BLaER1 treated with 17β-estradiol and CSF1 and Interleukin-3, amounts not matched to agents 10 nM and 100 nM (cell line): ENCODE measurements around the gene SLC17A3.

Experiments
- H3K27ac ChIP-seq, 11 experiments: shearing (Covaris generic); formaldehyde crosslinking; 2 replicates each; pipeline ENCODE4 v1.8.1; 2022
- H3K27me3 ChIP-seq, 11 experiments: shearing (Covaris generic); formaldehyde crosslinking; 2 replicates each; pipeline ENCODE4 v1.8.1; 2022
- H3K36me3 ChIP-seq, 11 experiments: shearing (Covaris generic); formaldehyde crosslinking; 2 replicates each; pipeline ENCODE4 v1.8.1; 2022
- H3K4me1 ChIP-seq, 10 experiments: shearing (Covaris generic); formaldehyde crosslinking; 2 replicates each; pipeline ENCODE4 v1.8.1; 2022
- H3K4me2 ChIP-seq, 11 experiments: shearing (Covaris generic); formaldehyde crosslinking; 2 replicates each; pipeline ENCODE4 v1.8.1; 2022
- H3K4me3 ChIP-seq, 10 experiments: shearing (Covaris generic); formaldehyde crosslinking; 2 replicates each; pipeline ENCODE4 v1.8.1; 2022
- H3K9ac ChIP-seq, 11 experiments: shearing (Covaris generic); formaldehyde crosslinking; 2 replicates each; pipeline ENCODE4 v1.8.1; 2022
- H3K9me3 ChIP-seq, 11 experiments: shearing (Covaris generic); formaldehyde crosslinking; replicated peaks in 1 of 11; 2 replicates each; pipeline ENCODE4 v1.8.1; 2022
- H4K20me1 ChIP-seq, 11 experiments: shearing (Covaris generic); formaldehyde crosslinking; 2 replicates each; pipeline ENCODE4 v1.8.1; 2022
- Cebpa-rat ChIP-seq, 11 experiments: shearing (Covaris generic); IDR thresholded peaks; 2 replicates each; pipeline ENCODE4 v1.8.1; 2022

The SLC17A3 gene

GRCh38 chr6:25893778-25894177 lies 19.7 kb upstream of the SLC17A3 start:
- no peaks in the 10 kb centered on the region; a peak in 1 of 22 replicates for H3K9me3 ChIP-seq
- no peak overlapping the region for H3K4me3 ChIP-seq
- no peaks in the 10 kb centered on the region for H3K36me3 ChIP-seq
- no peaks in the 10 kb centered on the region for H3K27me3 ChIP-seq
- no peak for TF ChIP-seq Cebpa-rat (IDR thresholded peaks at IDR 0.05)
- no peak overlapping the region for H3K9ac ChIP-seq
- H3K4me1 ChIP-seq = no peaks in the 10 kb centered on the region
- no peak overlapping the region for H3K27ac ChIP-seq
- no peak overlapping the region for H3K4me2 ChIP-seq
- H4K20me1 ChIP-seq = no peaks in the 10 kb centered on the region

GRCh38 chr6:25892877-25893276 lies 18.8 kb upstream of the SLC17A3 start:
- H3K9me3 ChIP-seq = no peaks in the 10 kb centered on the region; a peak in 1 of 22 replicates

GRCh38 chr6:25889877-25890853 lies 16.1 kb upstream of the SLC17A3 start:
- Histone ChIP-seq H3K9me3 (peaks cover 0 to 5% (median 0%) of the 10 kb centered on the region in 11 experiments; a peak in 2 of 22 replicates), H3K27ac (no peak overlapping the region), H3K4me1 (no peaks in the 10 kb centered on the region), H3K4me2 (no peak overlapping the region), H3K9ac (no peak overlapping the region), H3K27me3 (no peaks in the 10 kb centered on the region), H3K36me3 (no peaks in the 10 kb centered on the region), H4K20me1 (no peaks in the 10 kb centered on the region), H3K4me3 (no peak overlapping the region)
- TF ChIP-seq Cebpa-rat (IDR thresholded peaks at IDR 0.05) = no peak

More at GRCh38 chr6:25892877-25893276, 18.8 kb upstream of the SLC17A3 start:
- no peak for TF ChIP-seq Cebpa-rat (IDR thresholded peaks at IDR 0.05)
- Histone ChIP-seq H3K27me3 (no peaks in the 10 kb centered on the region), H3K4me2 (no peak overlapping the region), H3K9ac (no peak overlapping the region), H3K4me1 (no peaks in the 10 kb centered on the region), H3K4me3 (no peak overlapping the region), H4K20me1 (no peaks in the 10 kb centered on the region), H3K36me3 (no peaks in the 10 kb centered on the region), H3K27ac (no peak overlapping the region)

- no peaks in the 10 kb centered on the region for H4K20me1 ChIP-seq
- H3K27ac ChIP-seq = no peak overlapping the region
- H3K9ac ChIP-seq = no peak overlapping the region
- peaks cover 0 to 5% (median 0%) of the 10 kb centered on the region in 11 experiments; a peak in 2 of 22 replicates for H3K9me3 ChIP-seq
- no peak overlapping the region for H3K4me3 ChIP-seq
- H3K4me2 ChIP-seq = no peak overlapping the region
- TF ChIP-seq Cebpa-rat (IDR thresholded peaks at IDR 0.05) = no peak
- no peaks in the 10 kb centered on the region for H3K4me1 ChIP-seq
- H3K36me3 ChIP-seq = no peaks in the 10 kb centered on the region
- H3K27me3 ChIP-seq = no peaks in the 10 kb centered on the region
Measured at GRCh38 chr6:25888626-25889025, 14.6 kb upstream of the SLC17A3 start.

GRCh38 chr6:25886066-25886465 lies 12.0 kb upstream of the SLC17A3 start:
- Histone ChIP-seq H3K4me3 (no peak overlapping the region), H3K9ac (no peak overlapping the region), H3K27me3 (no peaks in the 10 kb centered on the region), H3K36me3 (no peaks in the 10 kb centered on the region), H3K27ac (no peak overlapping the region), H4K20me1 (no peaks in the 10 kb centered on the region), H3K4me1 (peaks cover 0 to 6% (median 0%) of the 10 kb centered on the region in 10 experiments; a peak in 1 of 20 replicates), H3K9me3 (peaks cover 0 to 12% (median 6%) of the 10 kb centered on the region in 11 experiments; a peak in 10 of 22 replicates), H3K4me2 (no peak overlapping the region)
- no peak for TF ChIP-seq Cebpa-rat (IDR thresholded peaks at IDR 0.05)

- Histone ChIP-seq H4K20me1 (no peaks in the 10 kb centered on the region), H3K36me3 (no peaks in the 10 kb centered on the region), H3K27ac (no peak overlapping the region), H3K4me2 (no peak overlapping the region), H3K9me3 (peaks cover 0 to 12% (median 6%) of the 10 kb centered on the region in 11 experiments; a peak in 10 of 22 replicates), H3K4me1 (peaks cover 0 to 6% (median 0%) of the 10 kb centered on the region in 10 experiments; a peak in 1 of 20 replicates), H3K4me3 (no peak overlapping the region), H3K9ac (no peak overlapping the region), H3K27me3 (no peaks in the 10 kb centered on the region)
- TF ChIP-seq Cebpa-rat (IDR thresholded peaks at IDR 0.05) = no peak
Measured at GRCh38 chr6:25883991-25884390, 9.9 kb upstream of the SLC17A3 start.

- H3K4me1 ChIP-seq = peaks cover 0 to 6% (median 0%) of the 10 kb centered on the region in 10 experiments; a peak in 1 of 20 replicates
- H3K27me3 ChIP-seq = no peaks in the 10 kb centered on the region
- H4K20me1 ChIP-seq = no peaks in the 10 kb centered on the region
- H3K4me2 ChIP-seq = no peak overlapping the region
- H3K27ac ChIP-seq = no peak overlapping the region
- H3K36me3 ChIP-seq = no peaks in the 10 kb centered on the region
- peaks cover 0 to 12% (median 6%) of the 10 kb centered on the region in 11 experiments; a peak in 10 of 22 replicates for H3K9me3 ChIP-seq
- no peak overlapping the region for H3K4me3 ChIP-seq
- TF ChIP-seq Cebpa-rat (IDR thresholded peaks at IDR 0.05) = no peak
- H3K9ac ChIP-seq = no peak overlapping the region
Measured at GRCh38 chr6:25883536-25883935, 9.5 kb upstream of the SLC17A3 start.

GRCh38 chr6:25882051-25882496 lies 8.0 kb upstream of the SLC17A3 start:
- no peaks in the 10 kb centered on the region for H3K36me3 ChIP-seq
- H3K4me2 ChIP-seq = 0 out of 22 replicates have a peak overlapping the region, but pooled peaks of 1 of the 11 experiments have one; percentile 11
- no peaks in the 10 kb centered on the region for H3K27me3 ChIP-seq
- H3K4me1 ChIP-seq = peaks cover 0 to 6% (median 0%) of the 10 kb centered on the region in 10 experiments; a peak in 1 of 20 replicates
- peaks cover 0 to 12% (median 6%) of the 10 kb centered on the region in 11 experiments; a peak in 10 of 22 replicates for H3K9me3 ChIP-seq
- H4K20me1 ChIP-seq = no peaks in the 10 kb centered on the region
- no peak overlapping the region for H3K4me3 ChIP-seq
- no peak overlapping the region for H3K27ac ChIP-seq
- H3K9ac ChIP-seq = no peak overlapping the region
- no peak for TF ChIP-seq Cebpa-rat (IDR thresholded peaks at IDR 0.05)

- TF ChIP-seq Cebpa-rat (IDR thresholded peaks at IDR 0.05) = no peak
- Histone ChIP-seq H3K27ac (no peak overlapping the region), H3K9me3 (peaks cover 0 to 11% (median 6%) of the 10 kb centered on the region in 11 experiments; a peak in 10 of 22 replicates), H3K4me3 (no peak overlapping the region), H3K9ac (no peak overlapping the region), H3K4me1 (peaks cover 0 to 6% (median 0%) of the 10 kb centered on the region in 10 experiments; a peak in 1 of 20 replicates), H3K4me2 (no peak overlapping the region), H3K36me3 (no peaks in the 10 kb centered on the region), H3K27me3 (no peaks in the 10 kb centered on the region), H4K20me1 (no peaks in the 10 kb centered on the region)
Measured at GRCh38 chr6:25880601-25881000, 6.6 kb upstream of the SLC17A3 start.
